NCI-H2196 treated with DMSO at 0.1 percent for 48 hours (cell line): ENCODE measurements around the gene CBLL1.
A peak's percentile ranks its signal among the peaks of the same experiment; 100 is the strongest.

Experiments used
- DNase-seq: peaks from one replicate; lab custom pipeline; 2025; ENCODE audit not compliant: unreplicated experiment; lab: John Stamatoyannopoulos, UW

The CBLL1 gene

GRCh38 chr7:107743567-107744344 lies at the start of gene CBLL1:
TSS of gene CBLL1 (plus strand) at chr7:107744142. CDS start at chr7:107744164, 22 bp downstream.
- peak; percentile 97 for DNase-seq

- no peak for DNase-seq
Observed at GRCh38 chr7:107694386-107694785, 49.6 kb upstream of the CBLL1 start.

- DNase-seq, result no peak
Observed at GRCh38 chr7:107696330-107696946, 47.5 kb upstream of the CBLL1 start.

GRCh38 chr7:107697321-107698049 lies 46.5 kb upstream of the CBLL1 start:
- no peak for DNase-seq

- DNase-seq, result no peak
Observed at GRCh38 chr7:107700570-107700969, 43.4 kb upstream of the CBLL1 start.

GRCh38 chr7:107701191-107701590 lies 42.8 kb upstream of the CBLL1 start:
- no peak for DNase-seq

GRCh38 chr7:107703219-107703618 lies 40.7 kb upstream of the CBLL1 start:
- no peak for DNase-seq

- no peak for DNase-seq
Observed at GRCh38 chr7:107703872-107704271, 40.1 kb upstream of the CBLL1 start.

GRCh38 chr7:107708956-107709355 lies 35.0 kb upstream of the CBLL1 start:
- no peak for DNase-seq

- no peak for DNase-seq
Observed at GRCh38 chr7:107711301-107711700, 32.6 kb upstream of the CBLL1 start.

GRCh38 chr7:107712025-107712424 lies 31.9 kb upstream of the CBLL1 start:
- DNase-seq, result no peak

- no peak for DNase-seq
Observed at GRCh38 chr7:107712896-107713295, 31.0 kb upstream of the CBLL1 start.

- DNase-seq, result no peak
Observed at GRCh38 chr7:107715531-107715930, 28.4 kb upstream of the CBLL1 start.

GRCh38 chr7:107718456-107719193 lies 25.3 kb upstream of the CBLL1 start:
- DNase-seq, result no peak

- DNase-seq, result no peak
Observed at GRCh38 chr7:107721286-107721685, 22.7 kb upstream of the CBLL1 start.

GRCh38 chr7:107723255-107723654 lies 20.7 kb upstream of the CBLL1 start:
- DNase-seq, result no peak

GRCh38 chr7:107725138-107725740 lies 18.7 kb upstream of the CBLL1 start:
- DNase-seq, result peak; percentile 5

GRCh38 chr7:107726356-107727130 lies 17.4 kb upstream of the CBLL1 start:
- DNase-seq, result no peak

- no peak for DNase-seq
Observed at GRCh38 chr7:107728276-107728675, 15.7 kb upstream of the CBLL1 start.
